A549 (cell line): Measurements from ENCODE around the gene PRAME. TPM values are rescaled to one million over a fixed set of nuclear protein-coding genes. Genes with fewer than 3 reads are reported as not detected.

Experiments
- ATAC-seq, 2 experiments: fragments of 200-7000 bp in 1 of 2; fragments of >200 bp in 1 of 2; cut with Nextera tagmentation in 1 of 2; cut with Tn5 transposase in 1 of 2; 3 replicates each; pipeline versions ENCODE4 v1.8.0 to v1.9.1; 2018 to 2020; ENCODE audit warnings: mild to moderate bottlenecking in 1 of 2, moderate library complexity in 1 of 2
- CTCF ChIA-PET: fragments of 300-600 bp; sonication (Branson Sonifier 250); formaldehyde crosslinking; extraction: SDS; loops from one replicate; lab custom pipeline; 2021; ENCODE audit warnings: antibody characterized with exemption, inconsistent platforms; lab: Yijun Ruan, JAX
- POLR2A ChIA-PET: fragments of 350-600 bp; formaldehyde crosslinking; extraction: SDS; loops from one replicate; lab custom pipeline; 2021; ENCODE audit warnings: antibody characterized with exemption, inconsistent platforms; lab: Yijun Ruan, JAX
- DNase-seq, 2 experiments: peaks; one replicate each; pipeline versions ENCODE4 v3.0.0 to v3.0.0-alpha.2; 2011 to 2016; ENCODE audit warnings: low read depth in 1 of 2, low spot score in 1 of 2
- FAIRE-seq: peaks from 2 replicates; lab custom pipeline; 2011; peaks lifted over from hg19 to GRCh38; lab: Jason Lieb, UNC
- H3K27ac ChIP-seq, 2 experiments: fragments of >200 bp; sonication (Bioruptor Twin); formaldehyde crosslinking; 3 replicates each; pipeline ENCODE4 v1.5.1; 2016 to 2017
- H3K4me1 ChIP-seq: fragments of >200 bp; sonication (Bioruptor Twin); formaldehyde crosslinking; 3 replicates; pipeline ENCODE4 v1.6.1; 2016
- H3K4me2 ChIP-seq: fragments of >200 bp; sonication (Bioruptor Twin); formaldehyde crosslinking; 3 replicates; pipeline ENCODE4 v1.6.1; 2016
- H3K4me3 ChIP-seq: fragments of >200 bp; sonication (Bioruptor Twin); formaldehyde crosslinking; 3 replicates; pipeline ENCODE4 v1.5.1; 2016
- H3K9me3 ChIP-seq: fragments of >200 bp; sonication (Bioruptor Twin); formaldehyde crosslinking; 3 replicates; pipeline ENCODE4 v1.6.1; 2016
- ATOH8 ChIP-seq: fragments of 250-450 bp; sonication (Bioruptor Pico); IDR thresholded peaks from 2 replicates; pipeline ENCODE4 v1.5.0; 2020; ENCODE audit warnings: low read depth, mild to moderate bottlenecking, moderate library complexity
- CHD4 ChIP-seq: fragments of 200-600 bp; sonication (generic); IDR thresholded peaks from 2 replicates; pipeline ENCODE4 v1.6.1; 2016; ENCODE audit warnings: antibody characterized with exemption, mild to moderate bottlenecking, borderline replicate concordance
- CTCF ChIP-seq: fragments of >200 bp; sonication (Bioruptor Twin); formaldehyde crosslinking; IDR thresholded peaks from 3 replicates; pipeline ENCODE4 v1.5.1; 2016
- EP300 ChIP-seq, 2 experiments: fragments of >200 bp; sonication (Bioruptor Twin); formaldehyde crosslinking; IDR thresholded peaks; 2 replicates in 1 of 2; 3 replicates in 1 of 2; pipeline ENCODE4 v1.6.1; 2016 to 2017
- ESRRA ChIP-seq: fragments of 150-350 bp; IDR thresholded peaks from 2 replicates; pipeline ENCODE4 v1.6.1; 2014; ENCODE audit warnings: mild to moderate bottlenecking, low read length, borderline replicate concordance
- FOSB ChIP-seq: fragments of 250-450 bp; sonication (Bioruptor Pico); IDR thresholded peaks from 2 replicates; pipeline ENCODE4 v1.5.0; 2020; ENCODE audit warnings: mild to moderate bottlenecking, moderate library complexity
- GATA3 ChIP-seq: IDR thresholded peaks from 2 replicates; pipeline ENCODE4 v1.6.1; 2012; ENCODE audit warnings: borderline replicate concordance
- HES2 ChIP-seq: fragments of >200 bp; sonication (Bioruptor Twin); formaldehyde crosslinking; IDR thresholded peaks from 2 replicates; pipeline ENCODE4 v1.6.1; 2016
- HMGXB4 ChIP-seq: fragments of 250-450 bp; sonication (Bioruptor Pico); IDR thresholded peaks from 2 replicates; pipeline ENCODE4 v1.5.0; 2021; ENCODE audit warnings: mild to moderate bottlenecking, moderate library complexity, borderline replicate concordance
- KDM1A ChIP-seq: fragments of 200-600 bp; sonication (generic); IDR thresholded peaks from 2 replicates; pipeline ENCODE4 v1.6.1; 2016; ENCODE audit warnings: low read depth, mild to moderate bottlenecking
- KDM5A ChIP-seq: fragments of 200-600 bp; sonication (generic); IDR thresholded peaks from 2 replicates; pipeline ENCODE4 v1.6.1; 2016; ENCODE audit warnings: antibody characterized with exemption, mild to moderate bottlenecking
- MAZ ChIP-seq: fragments of 150-350 bp; IDR thresholded peaks from 2 replicates; pipeline ENCODE4 v1.6.1; 2014; ENCODE audit warnings: antibody characterized with exemption, low read depth, low read length, borderline replicate concordance
- NPAS2 ChIP-seq: fragments of 250-450 bp; sonication (Bioruptor Pico); IDR thresholded peaks from 2 replicates; pipeline ENCODE4 v1.8.0; 2022; ENCODE audit warnings: mild to moderate bottlenecking, moderate library complexity, borderline replicate concordance
- POLR2AphosphoS2 ChIP-seq: conservative IDR thresholded peaks from 2 replicates; pipeline ENCODE4 v1.6.1; 2012; ENCODE audit warnings: low read length, improper control_type of control experiment, inconsistent platforms
- RARB ChIP-seq: fragments of 250-450 bp; sonication (Bioruptor Pico); IDR thresholded peaks from 2 replicates; pipeline ENCODE4 v1.8.0; 2021; ENCODE audit warnings: mild to moderate bottlenecking, moderate library complexity
- TFCP2L1 ChIP-seq: fragments of 250-450 bp; sonication (Bioruptor Pico); IDR thresholded peaks from 2 replicates; pipeline ENCODE4 v1.5.0; 2021; ENCODE audit warnings: mild to moderate bottlenecking
- TP53 ChIP-seq: fragments of 250-450 bp; sonication (Bioruptor Pico); IDR thresholded peaks from 2 replicates; pipeline ENCODE4 v1.5.0; 2021; ENCODE audit warnings: mild to moderate bottlenecking, moderate library complexity
- ZFP36 ChIP-seq: fragments of 450-650 bp; IDR thresholded peaks from 2 replicates; pipeline ENCODE4 v1.6.1; 2014; ENCODE audit warnings: borderline replicate concordance; ENCODE audit not compliant: partially characterized antibody
- ZNF302 ChIP-seq: fragments of 250-450 bp; sonication (Bioruptor Pico); IDR thresholded peaks from 2 replicates; pipeline ENCODE4 v1.9.0; 2021; ENCODE audit warnings: inconsistent platforms, mild to moderate bottlenecking, moderate library complexity
- ZSCAN20 ChIP-seq: fragments of 250-450 bp; sonication (Bioruptor Pico); IDR thresholded peaks from 2 replicates; pipeline ENCODE4 v1.8.0; 2022; ENCODE audit warnings: mild to moderate bottlenecking, moderate library complexity
- WGBS: methylation state at CpG from one replicate; pipeline ENCODE4 v1.1.6; 2017; ENCODE audit errors: missing lambda C conversion rate; 5-methylcytosine and 5-hydroxymethylcytosine counted together
- polyA plus RNA-seq, 4 experiments: library from polyadenylated mRNA; depleted of rRNA in 3 of 4; stranded (reverse); fragments of >200 nt; fragmentation: RNase III in 1 of 4; extraction: RNeasy Plus Mini Kit Qiagen cat#74134 plus additional on column Dnase treatment in 1 of 4; gene quantifications; 2 replicates in 3 of 4; 3 replicates in 1 of 4; pipeline ENCODE4 v1.2.3, GENCODE V29; 2011 to 2017

The PRAME gene
- polyA plus RNA-seq, 2 of the 4 experiments (the other 2 are of a cell fraction) = 130 to 173 TPM

- DNase-seq = no peak
- POLR2A ChIA-PET = interaction anchor here (1.6 kb wide), 1 partner anchor 12 kb away, joined by 19 read pairs; the partner anchor contains the start of gene ZNF280A
- H3K27ac ChIP-seq = peak overlapping the region; percentile 77 to 91
- peaks cover 3% of the 10 kb centered on the region; the same call in 2 of the 3 replicates for H3K9me3 ChIP-seq
- FAIRE-seq = no peak
- H3K4me1 ChIP-seq = no peaks in the 10 kb centered on the region
- 52% methylated on average over 13 of the region's 13 CpGs for WGBS
- CTCF ChIA-PET = interaction anchor here (1.3 to 2.0 kb wide), 5 partner anchors 9 to 52 kb away, joined by 3 to 17 read pairs (median 6); partner anchors contain the start of genes PRAME and ZNF280A
- H3K4me2 ChIP-seq = peak overlapping the region; percentile 89
- H3K4me3 ChIP-seq = peak overlapping the region; percentile 87
- peak in 1 of 2 experiments; percentile 36; a peak in 3 of 6 replicates for ATAC-seq
- TF ChIP-seq MAZ (no peak), HES2 (no peak), GATA3 (no peak), POLR2AphosphoS2 (no peak), KDM1A (no peak), TFCP2L1 (no peak), TP53 (no peak), ZFP36 (no peak), NPAS2 (no peak), ATOH8 (CRISPR knock-in tag) (no peak), RARB (CRISPR knock-in tag) (no peak), HMGXB4 (CRISPR knock-in tag) (no peak), FOSB (CRISPR knock-in tag) (no peak), ZNF302 (no peak), KDM5A (no peak), CHD4 (no peak)
These were observed 51.3 kb downstream of the PRAME start for GRCh38 chr22:22507743-22508273.

GRCh38 chr22:22506736-22507135 is 52.3 kb downstream of the PRAME start:
- 100% methylated on average over 1 of the region's 1 CpG for WGBS
- CTCF ChIA-PET = interaction anchor here (1.3 to 1.7 kb wide), 2 partner anchors 13 to 43 kb away, joined by 3 read pairs; partner anchors contain the start of gene ZNF280A
- Histone ChIP-seq H3K4me3 (no peak overlapping the region), H3K9me3 (peaks cover 3% of the 10 kb centered on the region; the same call in 2 of the 3 replicates), H3K4me2 (no peak overlapping the region), H3K27ac (no peak overlapping the region), H3K4me1 (no peaks in the 10 kb centered on the region)
- POLR2A ChIA-PET = no interaction called here
- no peak for ATAC-seq
- FAIRE-seq = no peak
- DNase-seq = no peak
- TF ChIP-seq CTCF = no peak
- no peak for TF ChIP-seq ESRRA
- TF ChIP-seq FOSB (CRISPR knock-in tag) = no peak
- no peak for TF ChIP-seq ATOH8 (CRISPR knock-in tag)
- no peak for TF ChIP-seq ZSCAN20 (CRISPR knock-in tag)
- no peak for TF ChIP-seq EP300 (IDR thresholded peaks at IDR 0.05)
- TF ChIP-seq CHD4 = no peak
- TF ChIP-seq, all 56 proteins: peak for 0
